PC-9 (cell line): ENCODE data around the gene SPRY1. TPM values are rescaled to one million over a fixed set of nuclear protein-coding genes. Genes with fewer than 3 reads are reported as not detected.

Experiments
- BruUV-seq: library from RNA; stranded (reverse); fragments of 400-500 nt; replicated peaks from 2 replicates; lab custom pipeline; 2021; lab: Mats Ljungman, UMichigan
- CTCF ChIA-PET: fragments of 300-600 bp; sonication (Branson Sonifier 250); formaldehyde crosslinking; loops from one replicate; lab custom pipeline; 2022; ENCODE audit warnings: antibody characterized with exemption; lab: Charles Lee
- POLR2A ChIA-PET: fragments of 300-600 bp; sonication (Branson Sonifier 250); formaldehyde crosslinking; loops from one replicate; lab custom pipeline; 2022; ENCODE audit warnings: antibody characterized with exemption; ENCODE audit not compliant: unreplicated experiment; lab: Charles Lee
- DNase-seq, 2 experiments: peaks; one replicate each; pipeline versions ENCODE4 v3.0.0 to v3.0.0-alpha.2; 2015 to 2022; ENCODE audit warnings: mixed read lengths in 1 of 2
- H2AFZ ChIP-seq: fragments of 200-600 bp; sonication (generic); 2 replicates; pipeline ENCODE4 v1.8.1; 2017; ENCODE audit warnings: antibody characterized with exemption
- H3F3A ChIP-seq: fragments of 200-600 bp; sonication (generic); 2 replicates; pipeline ENCODE4 v1.8.1; 2017; ENCODE audit warnings: antibody characterized with exemption, mild to moderate bottlenecking, low read depth; ENCODE audit not compliant: insufficient read depth
- H3K27ac ChIP-seq: fragments of 200-600 bp; sonication (generic); 2 replicates; pipeline ENCODE4 v1.6.1; 2016; ENCODE audit warnings: mixed run types
- H3K27me3 ChIP-seq: fragments of 200-600 bp; sonication (generic); 2 replicates; pipeline ENCODE4 v1.6.1; 2016; ENCODE audit warnings: low read depth, mixed run types; ENCODE audit not compliant: insufficient read depth
- H3K36me3 ChIP-seq: fragments of 200-600 bp; sonication (generic); 2 replicates; pipeline ENCODE4 v1.6.1; 2016; ENCODE audit warnings: low read depth, mixed run types
- H3K4me1 ChIP-seq: fragments of 200-600 bp; sonication (generic); replicated peaks from 2 replicates; pipeline ENCODE4 v1.6.1; 2016; ENCODE audit warnings: mixed run types; ENCODE audit not compliant: insufficient read depth
- H3K4me2 ChIP-seq: fragments of 200-600 bp; sonication (generic); 2 replicates; pipeline ENCODE4 v1.6.1; 2017; ENCODE audit warnings: mixed run types
- H3K4me3 ChIP-seq: fragments of 200-600 bp; sonication (generic); 2 replicates; pipeline ENCODE4 v1.6.1; 2016; ENCODE audit warnings: mixed run types
- H3K79me2 ChIP-seq: fragments of 200-600 bp; sonication (generic); 2 replicates; pipeline ENCODE4 v1.6.1; 2017; ENCODE audit warnings: low read depth, mixed run types
- H3K9me2 ChIP-seq: fragments of 200-600 bp; sonication (generic); 2 replicates; pipeline ENCODE4 v1.8.1; 2017; ENCODE audit warnings: mild to moderate bottlenecking; ENCODE audit not compliant: insufficient read depth
- H3K9me3 ChIP-seq: fragments of 200-600 bp; sonication (generic); 2 replicates; pipeline ENCODE4 v1.8.1; 2016; ENCODE audit warnings: low read depth; ENCODE audit not compliant: insufficient read depth
- H4K20me1 ChIP-seq: fragments of 200-600 bp; sonication (generic); 2 replicates; pipeline ENCODE4 v1.8.1; 2017; ENCODE audit not compliant: insufficient read depth
- EZH2 ChIP-seq: fragments of 200-600 bp; sonication (generic); IDR thresholded peaks from 2 replicates; pipeline ENCODE4 v1.8.0; 2017; ENCODE audit warnings: antibody characterized with exemption, low read depth
- intact Hi-C: fragments of 100-400 bp; cut with micrococcal nuclease; formaldehyde crosslinking; loops from one replicate; pipeline ENCODE4 v1.10.0; 2022; ENCODE audit not compliant: unreplicated experiment
- total RNA-seq: library from RNA; stranded (reverse); gene quantifications from 2 replicates; pipeline ENCODE4 v1.2.3, GENCODE V29; 2021
- TF ChIP-seq, protein P1 (sequence below): fragments of 200-600 bp; sonication (generic); conservative IDR thresholded peaks from 2 replicates; pipeline ENCODE4 v1.6.1; 2017; ENCODE audit warnings: mixed run types, antibody characterized with exemption, mild to moderate bottlenecking, moderate library complexity

SPRY1 gene
- total RNA-seq, 1 experiment from 2014 or later, result 13.1 TPM

DNA sequence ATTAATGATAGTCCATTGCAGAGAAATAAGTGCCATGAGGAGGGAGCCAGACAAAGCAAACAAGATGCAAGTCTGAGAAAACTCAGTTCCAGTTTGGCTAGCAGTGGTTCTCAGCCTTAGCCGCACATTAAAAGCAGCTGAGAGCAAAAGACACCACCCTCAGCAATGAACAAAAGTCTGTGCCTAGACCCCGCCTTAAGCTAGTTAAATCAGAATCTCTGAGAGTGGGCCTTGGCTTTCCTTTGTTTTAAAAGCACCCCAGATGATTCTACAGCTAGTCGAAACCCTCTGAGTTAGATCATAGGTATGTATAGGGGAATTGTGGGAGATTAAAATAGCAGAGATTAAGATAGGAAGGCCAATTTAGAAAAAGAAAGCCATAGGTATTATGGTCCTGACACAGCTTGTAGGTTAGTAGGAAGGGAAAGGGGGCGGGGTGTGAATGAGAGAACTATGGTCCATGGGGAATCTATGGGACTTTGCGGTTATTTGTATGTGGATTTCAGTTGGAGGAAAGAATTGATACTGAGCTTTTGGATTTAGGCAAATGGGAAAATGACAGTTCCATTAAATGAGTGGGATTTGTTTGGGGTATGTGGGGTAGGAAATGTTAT lies 12.0 kb downstream of the SPRY1 start:
- H3K9me2 ChIP-seq, result no peaks in the 10 kb centered on the region
- 0 out of 2 replicates have a peak, but pooled peaks cover 4% of the 10 kb centered on the region for H4K20me1 ChIP-seq
- no peaks in the 10 kb centered on the region for H3K27me3 ChIP-seq
- no TSS peak for BruUV-seq
- H3K4me3 ChIP-seq, result no peak overlapping the region
- H3F3A ChIP-seq, result peaks cover 36% of the 10 kb centered on the region
- H3K79me2 ChIP-seq, result peaks cover 22% of the 10 kb centered on the region
- H3K9me3 ChIP-seq, result peaks cover 10% of the 10 kb centered on the region; the same call in 1 of the 2 replicates
- no peak overlapping the region for H3K4me2 ChIP-seq
- peaks cover 22% of the 10 kb centered on the region for H3K36me3 ChIP-seq
- DNase-seq, result no peak
- POLR2A ChIA-PET, result no interaction called here
- H2AFZ ChIP-seq, result no peak overlapping the region
- intact Hi-C loops, result no loop called here
- CTCF ChIA-PET, result no interaction called here
- peaks cover 30% of the 10 kb centered on the region for H3K4me1 ChIP-seq
- H3K27ac ChIP-seq, result no peak overlapping the region
- TF ChIP-seq EZH2, result no peak
- TF ChIP-seq, protein P1, sequence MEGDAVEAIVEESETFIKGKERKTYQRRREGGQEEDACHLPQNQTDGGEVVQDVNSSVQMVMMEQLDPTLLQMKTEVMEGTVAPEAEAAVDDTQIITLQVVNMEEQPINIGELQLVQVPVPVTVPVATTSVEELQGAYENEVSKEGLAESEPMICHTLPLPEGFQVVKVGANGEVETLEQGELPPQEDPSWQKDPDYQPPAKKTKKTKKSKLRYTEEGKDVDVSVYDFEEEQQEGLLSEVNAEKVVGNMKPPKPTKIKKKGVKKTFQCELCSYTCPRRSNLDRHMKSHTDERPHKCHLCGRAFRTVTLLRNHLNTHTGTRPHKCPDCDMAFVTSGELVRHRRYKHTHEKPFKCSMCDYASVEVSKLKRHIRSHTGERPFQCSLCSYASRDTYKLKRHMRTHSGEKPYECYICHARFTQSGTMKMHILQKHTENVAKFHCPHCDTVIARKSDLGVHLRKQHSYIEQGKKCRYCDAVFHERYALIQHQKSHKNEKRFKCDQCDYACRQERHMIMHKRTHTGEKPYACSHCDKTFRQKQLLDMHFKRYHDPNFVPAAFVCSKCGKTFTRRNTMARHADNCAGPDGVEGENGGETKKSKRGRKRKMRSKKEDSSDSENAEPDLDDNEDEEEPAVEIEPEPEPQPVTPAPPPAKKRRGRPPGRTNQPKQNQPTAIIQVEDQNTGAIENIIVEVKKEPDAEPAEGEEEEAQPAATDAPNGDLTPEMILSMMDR, result no peak

GRCh38 chr4:123409334-123409733 lies 12.7 kb downstream of the SPRY1 start:
- CTCF ChIA-PET, result no interaction called here
- POLR2A ChIA-PET, result no interaction called here

DNA sequence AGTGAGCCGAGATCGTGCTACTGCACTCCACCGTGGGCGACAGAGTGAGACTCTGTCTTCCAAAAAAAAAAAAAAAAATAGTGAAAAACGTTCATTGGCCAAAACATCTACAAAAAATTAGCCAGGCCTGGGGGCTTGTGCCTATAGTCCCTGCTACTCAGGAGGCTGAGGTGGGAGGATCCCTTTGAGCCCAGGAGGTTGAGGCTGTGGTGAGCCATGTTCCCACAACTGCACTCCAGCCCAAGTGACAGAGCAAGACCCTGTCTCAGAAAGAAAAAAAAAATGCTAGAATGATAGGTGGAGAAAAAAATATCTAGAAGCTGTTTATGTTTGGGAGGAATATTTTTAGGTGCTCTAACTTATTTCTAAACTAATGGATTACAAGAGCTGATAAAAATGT lies 14.9 kb downstream of the SPRY1 start:
- H3K4me3 ChIP-seq, result no peak overlapping the region
- H3K79me2 ChIP-seq, result no peaks in the 10 kb centered on the region
- intact Hi-C loops, result no loop called here
- ChIA-PET CTCF (no interaction called here), POLR2A (no interaction called here)
- no peaks in the 10 kb centered on the region for H3K36me3 ChIP-seq
- H4K20me1 ChIP-seq, result no peaks in the 10 kb centered on the region
- H3K4me2 ChIP-seq, result no peak overlapping the region
- TF ChIP-seq, protein P1, result no peak
- no peak for TF ChIP-seq EZH2
- no peaks in the 10 kb centered on the region for H3K9me2 ChIP-seq
- H3K9me3 ChIP-seq, result peaks cover 3% of the 10 kb centered on the region; the same call in 1 of the 2 replicates
- no peaks in the 10 kb centered on the region for H3K27me3 ChIP-seq
- H3K4me1 ChIP-seq, result peaks cover 39% of the 10 kb centered on the region
- H3F3A ChIP-seq, result peaks cover 19% of the 10 kb centered on the region; the same call in 1 of the 2 replicates
- H2AFZ ChIP-seq, result no peak overlapping the region
- no peak for DNase-seq
- BruUV-seq, result no TSS peak
- no peak overlapping the region for H3K27ac ChIP-seq

More at GRCh38 chr4:123409334-123409733, 12.7 kb downstream of the SPRY1 start:
- no TSS peak for BruUV-seq
- H3K79me2 ChIP-seq, result peaks cover 14% of the 10 kb centered on the region
- intact Hi-C loops, result no loop called here
- H3F3A ChIP-seq, result peaks cover 33% of the 10 kb centered on the region
- H2AFZ ChIP-seq, result no peak overlapping the region
- H3K27ac ChIP-seq, result peak overlapping the region; percentile 11; the same call in 1 of the 2 replicates
- H3K4me1 ChIP-seq, result peaks cover 30% of the 10 kb centered on the region
- H3K4me3 ChIP-seq, result no peak overlapping the region
- no peaks in the 10 kb centered on the region for H3K27me3 ChIP-seq
- no peak for DNase-seq
- no peak overlapping the region for H3K4me2 ChIP-seq
- H4K20me1 ChIP-seq, result 0 out of 2 replicates have a peak, but pooled peaks cover 4% of the 10 kb centered on the region
- TF ChIP-seq, protein P1, result no peak
- no peak for TF ChIP-seq EZH2
- peaks cover 15% of the 10 kb centered on the region for H3K36me3 ChIP-seq
- no peaks in the 10 kb centered on the region for H3K9me2 ChIP-seq
- peaks cover 6% of the 10 kb centered on the region; the same call in 1 of the 2 replicates for H3K9me3 ChIP-seq
